ENCODE measurements around the gene ACSF3.
A peak's percentile ranks its signal among the peaks of the same experiment; 100 is the strongest.
"Not testable (repeated sequence)": the region's sequence is repeated elsewhere in the genome, so short reads cannot be mapped to it uniquely, and the experiment has no call there.

Gene ACSF3

GRCh38 chr16:89160977-89161701 lies 67.5 kb downstream of the ACSF3 start:
- DNase-seq (ENCODE audit: low read depth in 2 of 2) = no peak

- DNase-seq (ENCODE audit: low read depth in 2 of 2) = no peak
These were observed 68.4 kb downstream of the ACSF3 start for GRCh38 chr16:89161763-89162713.

DNA sequence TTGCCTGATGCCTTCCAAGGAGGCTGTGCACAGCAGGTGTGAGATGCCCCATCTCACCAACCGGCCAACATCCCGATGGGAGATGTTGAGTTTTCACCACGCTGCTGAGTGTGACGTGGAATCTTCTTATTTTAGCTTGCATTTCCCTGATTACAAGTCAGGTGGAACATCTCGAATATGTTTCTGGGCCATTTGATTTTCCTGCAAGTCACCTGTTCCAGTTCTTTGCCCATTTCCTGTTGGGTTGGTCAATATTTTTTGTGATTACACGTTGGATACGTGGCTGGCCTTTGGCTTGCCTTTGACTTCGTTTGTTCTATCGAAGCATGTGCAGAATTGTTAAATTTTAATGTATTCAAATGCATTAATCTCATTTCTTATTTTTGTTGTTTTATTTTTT lies 69.6 kb downstream of the ACSF3 start:
- DNase-seq (ENCODE audit: low read depth in 2 of 2) = no peak

DNA sequence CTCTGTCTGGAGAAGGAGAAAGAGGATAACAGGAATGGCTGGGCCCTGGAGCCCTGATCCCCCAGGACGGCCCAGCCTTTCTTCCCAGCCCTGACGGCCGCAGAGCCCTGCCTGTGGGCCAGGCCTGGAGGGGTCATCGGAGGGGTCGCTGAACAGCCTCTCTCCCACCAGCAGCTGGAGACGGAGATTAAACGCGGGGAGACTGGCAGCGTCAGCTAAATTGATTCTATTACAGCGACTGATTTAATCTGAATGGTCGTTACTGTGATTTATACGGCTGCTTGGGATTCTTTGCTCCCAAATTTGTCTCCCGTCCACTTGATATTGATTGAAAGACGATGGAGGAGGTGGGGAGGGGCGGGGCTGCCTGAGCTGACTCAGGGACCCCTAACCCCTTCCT lies 70.8 kb downstream of the ACSF3 start:
- no peak for DNase-seq (ENCODE audit: low read depth in 2 of 2)

- DNase-seq (ENCODE audit: low read depth in 2 of 2) = no peak
These were observed 71.4 kb downstream of the ACSF3 start for GRCh38 chr16:89164847-89165680.

- not testable (repeated sequence) for DNase-seq (ENCODE audit: low read depth in 2 of 2)
These were observed 72.0 kb downstream of the ACSF3 start for GRCh38 chr16:89165681-89165979.

DNA sequence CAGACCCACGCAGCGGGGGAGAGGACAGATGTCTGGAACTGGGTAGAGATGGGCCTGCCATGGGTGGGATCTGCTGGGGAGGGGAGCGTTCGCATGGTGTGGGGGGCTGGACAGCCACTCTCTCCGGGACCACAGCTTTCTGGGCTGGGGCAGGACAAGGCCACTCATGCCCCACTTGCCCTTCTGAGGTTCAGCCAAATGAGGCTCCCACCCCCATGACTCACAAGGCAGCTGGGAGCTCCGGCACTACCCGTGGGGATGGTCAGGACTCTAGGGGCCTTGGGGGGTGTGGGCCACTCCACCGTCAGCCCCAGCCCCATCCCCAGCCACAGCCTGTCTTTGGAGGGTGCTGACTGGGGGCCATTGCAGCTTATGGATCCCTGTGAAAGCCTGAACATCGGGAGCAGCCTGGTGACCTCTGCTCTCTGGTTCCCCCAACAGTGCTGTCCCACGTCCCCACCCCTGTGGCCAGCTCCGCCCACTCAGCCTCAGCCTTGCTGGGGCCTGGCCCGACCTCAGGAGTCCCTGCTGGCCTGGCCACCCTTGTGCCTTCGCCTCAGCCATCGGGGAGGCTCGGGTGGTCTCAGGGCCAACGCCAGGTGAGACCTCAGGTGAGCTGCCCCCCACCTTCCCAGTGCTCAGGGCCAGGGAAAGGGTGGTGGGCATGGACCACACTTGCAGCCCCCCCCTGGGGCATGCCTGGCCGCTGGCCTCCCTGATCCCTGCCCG lies 73.2 kb downstream of the ACSF3 start:
- DNase-seq (ENCODE audit: low read depth in 2 of 2) = no peak

DNA sequence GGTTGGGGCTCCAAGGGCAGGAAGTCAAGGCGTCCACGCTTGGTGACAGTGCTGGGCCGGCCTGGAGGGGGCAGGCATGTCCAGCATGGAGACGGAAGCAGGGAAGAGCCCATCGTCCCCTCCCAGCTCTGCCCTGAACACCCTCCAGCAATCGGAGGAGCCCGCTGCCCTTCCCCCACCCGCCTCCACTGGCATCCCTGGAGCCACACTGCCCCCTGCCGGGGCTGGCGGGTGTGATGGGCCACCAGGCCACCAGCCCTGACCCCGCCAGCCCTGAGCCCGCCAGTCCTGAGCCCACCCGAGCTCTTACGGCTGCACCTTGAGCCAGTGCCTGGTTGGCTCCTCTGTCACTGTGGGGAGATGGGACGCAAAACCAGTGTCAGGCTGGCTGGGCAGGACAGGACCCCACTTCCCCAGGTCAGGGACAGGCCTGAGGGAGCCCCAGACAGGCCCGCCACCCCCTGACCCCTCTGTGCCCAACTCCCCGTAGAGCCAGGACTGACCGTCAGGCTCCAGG lies 73.8 kb downstream of the ACSF3 start:
- peak; percentile 54 to 64 for DNase-seq (ENCODE audit: low read depth in 2 of 2)

GRCh38 chr16:89168381-89169189 lies 74.9 kb downstream of the ACSF3 start:
- DNase-seq (ENCODE audit: low read depth in 2 of 2) = no peak

DNA sequence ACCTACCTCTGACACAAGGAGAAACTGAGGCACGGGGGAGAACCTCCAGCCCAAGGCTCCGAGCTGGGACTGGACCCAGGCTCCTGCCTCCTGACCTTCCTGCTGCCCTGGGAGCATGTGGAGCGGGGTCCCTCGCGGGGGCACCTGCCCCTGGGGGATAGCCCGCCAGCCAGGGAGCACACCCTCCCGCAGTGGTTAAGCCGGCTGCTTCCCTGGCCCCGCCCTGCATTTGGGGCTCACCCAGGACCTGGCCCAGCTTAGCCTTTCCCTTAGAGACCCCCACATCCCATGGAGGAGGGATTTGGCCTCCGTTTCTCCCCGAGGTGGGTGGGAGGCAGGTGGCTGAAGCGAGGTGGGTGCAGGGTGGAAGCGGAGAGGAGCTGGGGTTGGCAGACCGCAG lies 76.1 kb downstream of the ACSF3 start:
- DNase-seq (ENCODE audit: low read depth in 2 of 2) = no peak

DNA sequence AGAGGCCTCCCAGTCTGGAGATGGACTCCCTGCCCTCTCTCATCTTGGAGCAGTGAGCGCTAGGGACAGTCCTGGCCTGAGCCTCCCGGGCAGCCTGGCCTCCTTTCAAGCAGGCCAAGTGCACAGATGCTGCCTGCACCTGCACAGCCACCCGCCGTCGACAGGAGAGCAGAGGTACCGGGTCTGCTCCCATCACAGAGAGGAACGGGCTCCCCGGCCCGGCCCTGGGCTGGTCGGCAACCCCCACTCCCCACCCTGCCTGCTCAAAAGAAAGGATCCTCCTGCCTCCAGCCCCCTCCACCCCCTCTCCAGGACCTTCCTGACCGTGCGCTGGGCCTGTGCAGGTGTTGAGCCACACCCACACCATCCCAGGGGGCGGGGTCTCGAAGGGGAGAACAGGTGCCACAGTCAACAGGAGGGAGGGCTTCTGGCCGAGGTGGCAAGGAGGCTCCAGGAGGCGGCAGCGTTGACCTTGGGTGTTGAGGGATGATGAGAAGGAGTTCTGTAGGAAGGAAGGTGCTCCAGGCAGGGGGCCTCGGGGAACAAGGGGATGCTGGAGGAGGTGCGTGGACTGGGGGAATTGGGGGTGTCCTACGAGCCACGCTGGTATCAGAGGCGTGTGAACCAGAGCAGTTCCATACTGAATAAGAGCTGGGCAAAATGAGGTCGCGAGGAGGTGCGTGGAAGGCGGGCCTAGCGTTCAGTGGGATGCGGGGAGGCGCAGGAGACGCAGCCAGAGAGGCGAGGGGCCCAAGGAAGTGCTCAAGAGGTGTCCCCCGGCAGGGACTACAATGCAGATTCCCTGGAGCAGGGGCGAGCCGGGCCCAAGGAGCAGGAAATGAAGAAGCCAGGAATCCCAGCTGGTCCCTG lies 76.9 kb downstream of the ACSF3 start:
- DNase-seq (ENCODE audit: low read depth in 2 of 2) = no peak

DNA sequence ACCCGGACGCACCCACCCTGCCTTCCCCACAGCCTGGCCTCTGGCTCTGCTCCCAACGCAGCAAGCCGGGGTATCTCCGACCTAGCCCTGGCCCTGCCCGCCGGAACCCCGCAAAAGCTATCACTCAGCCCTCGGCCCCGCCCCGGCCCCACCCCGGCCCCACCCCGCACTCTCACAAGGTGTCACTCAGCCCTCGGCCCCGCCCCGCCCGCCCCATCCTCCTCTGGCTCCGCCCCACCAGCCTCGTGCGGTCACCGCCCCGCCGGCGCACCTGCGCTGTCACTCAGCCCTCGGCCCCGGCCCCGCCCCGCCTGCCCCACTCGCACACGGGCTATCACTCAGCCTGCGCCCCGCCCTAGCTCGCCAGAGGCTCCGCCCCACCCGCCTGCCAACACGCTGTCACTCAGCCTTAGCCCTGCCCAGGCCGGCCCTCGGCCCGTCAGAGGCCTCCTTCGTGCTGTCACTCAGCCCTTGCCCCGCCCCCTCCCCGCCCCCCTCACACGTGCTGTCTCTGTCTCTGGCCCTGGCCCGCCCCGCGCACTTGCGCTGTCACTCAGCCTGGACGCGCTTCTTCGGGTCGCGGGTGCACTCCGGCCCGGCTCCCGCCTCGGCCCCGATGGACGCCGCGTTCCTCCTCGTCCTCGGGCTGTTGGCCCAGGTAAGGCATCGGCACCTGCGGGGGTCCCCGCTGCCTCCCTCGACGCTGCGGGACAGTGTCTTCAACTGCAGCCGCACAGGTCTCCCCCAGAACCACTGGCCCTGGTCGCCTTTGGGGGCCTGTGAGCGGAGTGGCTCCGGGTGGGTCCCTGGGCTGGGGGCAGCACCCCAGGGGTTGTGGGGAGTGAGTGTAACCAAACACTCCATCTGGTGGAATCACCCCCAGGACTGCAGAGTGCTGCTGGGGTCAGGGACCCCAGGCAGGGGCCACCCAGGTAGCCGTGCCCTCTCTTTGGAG lies 77.8 kb downstream of the ACSF3 start, which contains the start of gene CDH15:
CDH15 (plus strand) TSS at position 533 of the 955 bp plus-strand sequence; CDS start at position 617, 84 bp downstream.
- peak; percentile 88 to 92 for DNase-seq (ENCODE audit: low read depth in 2 of 2)

DNA sequence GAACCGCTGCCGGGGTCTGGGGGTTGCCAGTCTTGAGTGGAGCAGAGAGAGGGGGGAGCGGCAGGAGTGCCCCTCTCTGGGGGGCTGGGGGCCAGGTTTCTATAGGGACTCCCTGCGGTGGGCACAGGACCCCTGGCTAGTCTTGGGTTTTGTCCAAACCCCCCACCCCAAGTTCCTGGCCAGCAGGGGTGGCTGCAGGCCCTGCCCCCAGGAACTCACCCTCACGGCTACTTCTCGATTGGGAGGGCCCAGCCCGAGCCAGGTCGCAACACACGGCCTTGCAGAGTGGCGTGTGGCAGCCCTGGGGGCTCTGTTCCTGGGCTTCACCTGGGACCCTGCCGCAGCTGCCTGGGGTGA lies 78.5 kb downstream of the ACSF3 start:
- DNase-seq (ENCODE audit: low read depth in 2 of 2) = no peak

- no peak for DNase-seq (ENCODE audit: low read depth in 2 of 2)
These were observed 79.0 kb downstream of the ACSF3 start for GRCh38 chr16:89172528-89173173.

DNA sequence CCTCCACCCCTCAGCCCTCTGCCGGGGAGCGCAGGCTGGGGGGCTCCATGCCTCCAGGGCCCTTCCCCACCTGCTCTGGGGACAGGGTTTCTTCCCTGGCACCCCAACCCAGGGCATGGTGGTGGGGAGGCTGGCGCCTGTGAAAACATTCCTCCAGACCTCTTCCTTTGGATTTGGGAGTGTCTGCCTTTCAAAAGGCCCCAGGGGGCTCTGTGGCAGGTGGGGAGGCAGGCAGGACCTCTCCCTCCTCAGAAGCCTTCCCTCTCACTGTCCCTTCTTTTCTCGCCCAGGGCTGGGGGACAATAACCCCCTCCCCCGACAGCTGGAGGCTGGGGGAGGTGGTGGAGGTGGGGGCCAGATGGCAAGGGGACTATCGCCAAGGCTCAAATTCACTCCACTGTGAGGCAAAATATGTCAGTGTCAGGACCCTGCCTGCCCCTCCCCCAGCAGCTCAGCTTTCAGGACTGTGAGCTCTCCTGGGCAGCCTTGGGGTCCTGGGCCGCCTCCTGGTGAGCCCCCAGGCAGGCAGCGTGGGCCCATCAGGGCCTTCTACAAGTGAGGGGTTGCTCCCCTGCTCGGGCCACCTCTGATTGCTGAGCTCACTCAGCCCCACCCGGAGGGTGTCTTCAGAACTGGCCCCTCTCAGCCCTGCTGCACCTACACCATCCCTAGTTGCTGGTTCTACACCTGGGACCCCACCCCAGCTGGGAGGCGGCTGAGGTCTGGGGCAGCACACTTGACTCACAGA lies 79.7 kb downstream of the ACSF3 start:
- no peak for DNase-seq (ENCODE audit: low read depth in 2 of 2)

GRCh38 chr16:89174055-89174827 lies 80.6 kb downstream of the ACSF3 start:
- no peak for DNase-seq (ENCODE audit: low read depth in 2 of 2)
